H1 (cell line): ENCODE results near the gene LRRC61. TPM values are rescaled to one million over a fixed set of nuclear protein-coding genes. Genes with fewer than 3 reads are reported as not detected.

Experiments used
- CTCF ChIA-PET: fragments of 300-600 bp; sonication (Branson Sonifier 250); formaldehyde crosslinking; loops from one replicate; lab custom pipeline; 2021; ENCODE audit not compliant: partially characterized antibody; lab: Charles Lee
- POLR2A ChIA-PET: fragments of 300-600 bp; sonication (Branson Sonifier 250); formaldehyde crosslinking; loops from one replicate; lab custom pipeline; 2021; ENCODE audit warnings: inconsistent platforms; ENCODE audit not compliant: partially characterized antibody; lab: Charles Lee
- DNase-seq, 2 experiments: peaks; one replicate each; pipeline versions ENCODE4 v3.0.0 to v3.0.0-alpha.2; 2010 to 2022; ENCODE audit warnings: low spot score in 2 of 2, low read depth in 1 of 2, mixed read lengths in 1 of 2
- FAIRE-seq: peaks from 2 replicates; lab custom pipeline; 2011; peaks lifted over from hg19 to GRCh38; lab: Jason Lieb, UNC
- H2AFZ ChIP-seq: 2 replicates; pipeline ENCODE4 v1.8.1; 2012; ENCODE audit warnings: low read length, inconsistent platforms
- H2AK5ac ChIP-seq: 2 replicates; pipeline ENCODE4 v1.6.1; 2013; ENCODE audit warnings: low read depth, low read length
- H2BK120ac ChIP-seq: replicated peaks from 2 replicates; pipeline ENCODE3; 2013; ENCODE audit warnings: low read depth, low read length, inconsistent platforms
- H2BK12ac ChIP-seq: 2 replicates; pipeline ENCODE4 v1.6.1; 2013; ENCODE audit warnings: low read depth, low read length
- H2BK15ac ChIP-seq: 2 replicates; pipeline ENCODE4 v1.6.1; 2013; ENCODE audit warnings: low read length
- H2BK20ac ChIP-seq: 2 replicates; pipeline ENCODE4 v1.6.1; 2013; ENCODE audit warnings: low read length
- H2BK5ac ChIP-seq: 2 replicates; pipeline ENCODE4 v1.6.1; 2013; ENCODE audit warnings: low read depth, low read length
- H3K14ac ChIP-seq: 2 replicates; pipeline ENCODE4 v1.6.1; 2013; ENCODE audit warnings: inconsistent platforms; ENCODE audit not compliant: insufficient read length
- H3K18ac ChIP-seq: 2 replicates; pipeline ENCODE4 v1.6.1; 2013; ENCODE audit warnings: low read length; ENCODE audit errors: extremely low read depth
- H3K23ac ChIP-seq: 2 replicates; pipeline ENCODE4 v1.6.1; 2013; ENCODE audit warnings: inconsistent platforms; ENCODE audit not compliant: insufficient read length
- H3K23me2 ChIP-seq: 2 replicates; pipeline ENCODE4 v1.6.1; 2013; ENCODE audit warnings: low read depth, low read length
- H3K27ac ChIP-seq: 2 replicates; pipeline ENCODE4 v1.6.1; 2011; ENCODE audit warnings: low read depth, low read length, inconsistent platforms
- H3K27me3 ChIP-seq, 4 experiments: replicated peaks in 1 of 4; 1 replicate in 1 of 4; 2 replicates in 3 of 4; pipeline versions ENCODE4 v1.6.1 to v1.8.1; 2011 to 2013; ENCODE audit warnings: low read length in 3 of 4, mild to moderate bottlenecking in 3 of 4, inconsistent platforms in 2 of 4, mixed read lengths in 2 of 4, moderate library complexity in 1 of 4; ENCODE audit not compliant: control insufficient read depth in 3 of 4, insufficient read depth in 3 of 4; ENCODE audit errors: extremely low read depth in 1 of 4
- H3K36me3 ChIP-seq, 4 experiments: 2 replicates each; pipeline versions ENCODE4 v1.6.1 to v1.8.1; 2011 to 2013; ENCODE audit warnings: mild to moderate bottlenecking in 4 of 4, low read length in 3 of 4, moderate library complexity in 2 of 4, control low read depth in 1 of 4, inconsistent platforms in 1 of 4; ENCODE audit not compliant: insufficient read depth in 4 of 4, control insufficient read depth in 2 of 4
- H3K4ac ChIP-seq: replicated peaks from 2 replicates; pipeline ENCODE3; 2013; ENCODE audit warnings: low read length, low read depth, mixed read lengths, inconsistent platforms; ENCODE audit not compliant: insufficient read length
- H3K4me1 ChIP-seq, 4 experiments: replicated peaks in 1 of 4; 1 replicate in 1 of 4; 2 replicates in 3 of 4; pipeline versions ENCODE4 v1.6.1 to v1.8.1; 2011 to 2013; ENCODE audit warnings: low read length in 3 of 4, inconsistent platforms in 2 of 4, mixed read lengths in 1 of 4; ENCODE audit not compliant: insufficient read depth in 4 of 4, control insufficient read depth in 3 of 4
- H3K4me2 ChIP-seq, 2 experiments: 2 replicates each; pipeline versions ENCODE4 v1.6.1 to v1.8.1; 2011 to 2013; ENCODE audit warnings: low read depth in 2 of 2, low read length in 2 of 2, control low read depth in 1 of 2, inconsistent platforms in 1 of 2, mild to moderate bottlenecking in 1 of 2; ENCODE audit not compliant: insufficient read depth in 1 of 2
- H3K4me3 ChIP-seq, 4 experiments: fragments of 200-600, 300-600 bp in 1 of 4; sonication (generic), shearing (Covaris generic), sonication (Bioruptor Twin) in 1 of 4; 2 replicates each; pipeline versions ENCODE4 v1.5.1 to v1.8.1; 2011 to 2016; ENCODE audit warnings: low read length in 4 of 4, low read depth in 3 of 4, control low read depth in 2 of 4, inconsistent platforms in 2 of 4, mild to moderate bottlenecking in 2 of 4, mixed read lengths in 1 of 4, moderate library complexity in 1 of 4; ENCODE audit not compliant: insufficient read depth in 2 of 4; ENCODE audit errors: extremely low read depth in 1 of 4
- H3K56ac ChIP-seq: replicated peaks from 2 replicates; pipeline ENCODE3; 2013; ENCODE audit warnings: low read depth, mild to moderate bottlenecking, mixed read lengths, low read length, inconsistent platforms; ENCODE audit not compliant: insufficient read length
- H3K79me1 ChIP-seq: 2 replicates; pipeline ENCODE4 v1.6.1; 2013; ENCODE audit warnings: low read depth, low read length, control low read depth
- H3K79me2 ChIP-seq, 2 experiments: 2 replicates each; pipeline versions ENCODE4 v1.6.1 to v1.8.1; 2012 to 2013; ENCODE audit warnings: low read length in 2 of 2, mild to moderate bottlenecking in 2 of 2, inconsistent platforms in 1 of 2; ENCODE audit not compliant: insufficient read depth in 2 of 2, control insufficient read depth in 1 of 2
- H3K9ac ChIP-seq, 4 experiments: replicated peaks in 1 of 4; 1 replicate in 1 of 4; 2 replicates in 3 of 4; pipeline versions ENCODE4 v1.6.1 to v1.8.1; 2011 to 2013; ENCODE audit warnings: low read depth in 3 of 4, low read length in 3 of 4, control low read depth in 2 of 4, mild to moderate bottlenecking in 2 of 4, moderate library complexity in 2 of 4, inconsistent platforms in 1 of 4; ENCODE audit errors: extremely low read depth in 1 of 4
- H3K9me3 ChIP-seq, 2 experiments: 2 replicates each; pipeline versions ENCODE4 v1.6.1 to v1.8.1; 2012 to 2013; ENCODE audit warnings: mild to moderate bottlenecking in 2 of 2, moderate library complexity in 2 of 2, control low read depth in 1 of 2, inconsistent platforms in 1 of 2, low read depth in 1 of 2, low read length in 1 of 2, mixed read lengths in 1 of 2; ENCODE audit not compliant: insufficient read depth in 2 of 2
- H4K20me1 ChIP-seq, 2 experiments: replicated peaks in 1 of 2; 2 replicates each; pipeline versions ENCODE3 to v1.8.1; 2011 to 2013; ENCODE audit warnings: inconsistent platforms in 2 of 2, low read length in 2 of 2, mild to moderate bottlenecking in 1 of 2; ENCODE audit not compliant: insufficient read depth in 2 of 2, control insufficient read depth in 1 of 2
- H4K5ac ChIP-seq: 2 replicates; pipeline ENCODE4 v1.6.1; 2013; ENCODE audit warnings: low read length, low read depth, mixed read lengths, inconsistent platforms; ENCODE audit not compliant: insufficient read length
- H4K8ac ChIP-seq: 2 replicates; pipeline ENCODE4 v1.8.0; 2013; ENCODE audit warnings: mild to moderate bottlenecking, moderate library complexity, low read length, inconsistent platforms; ENCODE audit not compliant: insufficient read depth; ENCODE audit errors: extremely low read depth
- H4K91ac ChIP-seq: replicated peaks from 2 replicates; pipeline ENCODE3; 2013; ENCODE audit warnings: low read length, mixed read lengths, inconsistent platforms; ENCODE audit not compliant: insufficient read length
- ASH2L ChIP-seq: fragments of 200-600, 300-600 bp; sonication (generic); IDR thresholded peaks from one replicate; pipeline ENCODE4 v1.7.1; 2017; ENCODE audit warnings: low read length
- CBX8 ChIP-seq: fragments of 300-800, 300-1000 bp; sonication (generic); IDR thresholded peaks from 2 replicates; pipeline ENCODE4 v1.7.1; 2016; ENCODE audit warnings: low read depth, low read length, borderline replicate concordance
- CHD2 ChIP-seq: IDR thresholded peaks from 2 replicates; pipeline ENCODE4 v1.6.1; 2012; ENCODE audit warnings: low read length, improper control_type of control experiment
- GTF2F1 ChIP-seq: IDR thresholded peaks from 2 replicates; pipeline ENCODE4 v1.6.1; 2012; ENCODE audit warnings: low read depth, low read length, improper control_type of control experiment, borderline replicate concordance
- JUN ChIP-seq: IDR thresholded peaks from 2 replicates; pipeline ENCODE4 v1.6.1; 2011; ENCODE audit warnings: low read depth, mild to moderate bottlenecking, improper control_type of control experiment, low read length
- SIRT6 ChIP-seq: IDR thresholded peaks from one replicate; pipeline ENCODE4 v1.7.1; 2012; ENCODE audit warnings: low read length, inconsistent platforms
- SP2 ChIP-seq: IDR thresholded peaks from 2 replicates; pipeline ENCODE4 v1.6.1; 2012; ENCODE audit warnings: mild to moderate bottlenecking, low read length, inconsistent platforms
- TAF7 ChIP-seq: optimal IDR thresholded peaks from 2 replicates; pipeline ENCODE3; 2011; ENCODE audit warnings: low read depth, mild to moderate bottlenecking, inconsistent platforms, low read length, moderate library complexity, borderline replicate concordance
- TBP ChIP-seq: IDR thresholded peaks from 2 replicates; pipeline ENCODE4 v1.6.1; 2011; ENCODE audit warnings: low read depth, low read length, improper control_type of control experiment
- TCF12 ChIP-seq: IDR thresholded peaks from 2 replicates; pipeline ENCODE4 v1.6.1; 2011; ENCODE audit warnings: low read depth, mild to moderate bottlenecking, low read length
- WGBS, 2 experiments: shearing (Covaris generic) in 1 of 2; methylation state at CpG; one replicate each; pipeline versions ENCODE4 v1.1.6 to v1.1.7; 2013 to 2015; ENCODE audit warnings: low lambda C conversion rate in 2 of 2, mixed read lengths in 2 of 2, inconsistent platforms in 1 of 2, low coverage in 1 of 2, missing lambda C conversion rate in 1 of 2; ENCODE audit not compliant: insufficient replicate concordance in 2 of 2, insufficient coverage in 1 of 2, insufficient read length in 1 of 2; ENCODE audit errors: extremely low coverage in 1 of 2, missing lambda C conversion rate in 1 of 2; 5-methylcytosine and 5-hydroxymethylcytosine counted together
- polyA plus RNA-seq, 7 experiments: library from polyadenylated mRNA; depleted of rRNA in 3 of 7; stranded (reverse) in 5 of 7; unstranded in 2 of 7; fragments of >200 nt in 5 of 7; fragments of 200-250 nt in 2 of 7; gene quantifications; 1 replicate in 5 of 7; 2 replicates in 1 of 7; 4 replicates in 1 of 7; pipeline versions ENCODE4 v1.2.1 to v1.2.3, GENCODE V29; 2011 to 2013; ENCODE audit warnings: missing spikeins in 2 of 7, mixed read lengths in 2 of 7
- total RNA-seq: library from RNA; stranded (reverse); fragmentation: NEBNext Ultra II Directional; extraction: Animal tissue kit (Norgen Biotek cat#: 25700); gene quantifications from 2 replicates; pipeline ENCODE4 v1.2.1, GENCODE V29; 2021
- TF ChIP-seq, protein P1 (sequence below): IDR thresholded peaks from 2 replicates; pipeline ENCODE4 v1.6.1; 2012; ENCODE audit warnings: low read length, inconsistent platforms

Gene LRRC61
- total and polyA plus RNA-seq, 2 of the 8 experiments (the other 6 are each of a cell fraction or from before 2014, with no cell fraction given): 0.73 to 44.8 TPM

DNA sequence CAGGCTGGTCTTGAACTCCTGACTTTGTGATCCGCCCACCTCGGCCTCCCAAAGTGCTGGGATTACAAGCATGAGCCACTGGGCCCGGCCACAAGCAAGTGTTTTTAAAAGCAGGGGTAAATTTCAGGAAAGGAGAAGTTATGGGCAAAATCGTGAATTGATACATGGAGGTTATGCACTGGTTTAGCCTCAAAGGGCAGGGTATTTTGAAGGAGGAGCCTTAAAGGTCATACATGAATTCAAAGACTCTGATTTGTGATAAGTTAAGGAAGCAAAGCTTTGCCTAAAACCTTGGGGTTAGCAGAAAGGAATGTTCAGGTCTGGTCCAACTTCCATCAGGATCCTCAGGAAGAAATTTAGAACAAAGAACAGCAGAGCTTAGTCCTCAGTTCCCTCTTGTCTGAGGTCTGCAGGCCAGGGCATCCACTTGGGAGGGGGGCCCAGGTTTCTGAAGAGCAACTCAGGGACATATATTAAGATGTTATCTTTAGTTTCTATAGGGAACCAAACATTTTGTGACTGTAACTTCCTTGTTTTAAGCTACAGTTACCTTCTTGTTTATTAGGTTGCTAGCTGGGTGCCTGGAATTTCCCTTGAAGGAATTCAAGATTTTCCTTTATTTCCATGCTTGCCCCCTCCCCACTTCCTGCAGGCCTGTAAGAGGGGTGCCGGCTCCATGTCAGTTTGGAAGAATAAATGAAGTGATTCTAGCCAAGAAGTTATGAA is 42.7 kb downstream of the LRRC61 start:
- peaks cover 0 to 12% (median 5%) of the 10 kb centered on the region in 4 experiments; a peak in 5 of 8 replicates for H3K36me3 ChIP-seq
- 79% methylated on average over 5 of the region's 5 CpGs; no CpG with 5 or more reads in 1 of the 2 experiments for WGBS, 2 experiments
- H3K79me2 ChIP-seq: peaks cover 7 to 20% of the 10 kb centered on the region in 2 experiments; a peak in 3 of 4 replicates
- peaks cover 11% of the 10 kb centered on the region; the same call in 1 of the 2 replicates for H3K23me2 ChIP-seq
- H4K91ac ChIP-seq: no peak overlapping the region
- peak overlapping the region; percentile 86; the same call in 1 of the 2 replicates for H3K18ac ChIP-seq
- H3K27ac ChIP-seq: peak overlapping the region; percentile 6; the same call in 1 of the 2 replicates
- H2BK15ac ChIP-seq: no peak overlapping the region
- no peak for FAIRE-seq
- 0 out of 2 replicates have a peak overlapping the region, but pooled peaks have one; percentile 48 for H2BK20ac ChIP-seq
- no peak overlapping the region for H2AFZ ChIP-seq
- peaks cover 6% of the 10 kb centered on the region for H3K79me1 ChIP-seq
- H3K56ac ChIP-seq: no peak overlapping the region
- no peaks in the 10 kb centered on the region for H3K9me3 ChIP-seq
- H3K4me1 ChIP-seq: peaks cover 18 to 35% (median 23%) of the 10 kb centered on the region in 4 experiments
- H3K4me2 ChIP-seq: no peak overlapping the region
- H4K5ac ChIP-seq: no peak overlapping the region
- no peak overlapping the region for H3K4ac ChIP-seq
- H2BK5ac ChIP-seq: peak overlapping the region; percentile 83; the same call in 1 of the 2 replicates
- peaks cover 2% of the 10 kb centered on the region in 2 experiments for H4K20me1 ChIP-seq
- no peak overlapping the region for H3K4me3 ChIP-seq
- ChIA-PET POLR2A (interaction anchor here (1.0 to 7.6 kb wide), 11 partner anchors 10 to 47 kb away, joined by 3 to 116 read pairs (median 5); partner anchors contain the start of gene RARRES2), CTCF (interaction anchor here (0.8 to 1.9 kb wide), 11 partner anchors 11 to 80 kb away, joined by 3 to 7 read pairs (median 4); no protein-coding TSS in a partner anchor)
- no peaks in the 10 kb centered on the region for H3K27me3 ChIP-seq
- no peak overlapping the region for H3K14ac ChIP-seq
- DNase-seq: no peak
- no peak overlapping the region for H2BK120ac ChIP-seq
- no peak overlapping the region for H4K8ac ChIP-seq
- H2BK12ac ChIP-seq: peak overlapping the region; percentile 90
- H3K9ac ChIP-seq: no peak overlapping the region; a peak in 1 of 7 replicates
- H3K23ac ChIP-seq: no peak overlapping the region
- no peak overlapping the region for H2AK5ac ChIP-seq
- no peak for TF ChIP-seq CHD2
- TF ChIP-seq TBP: no peak
- TF ChIP-seq SIRT6: no peak
- TF ChIP-seq SP2: no peak
- TF ChIP-seq TAF7: no peak
- no peak for TF ChIP-seq ASH2L
- no peak for TF ChIP-seq GTF2F1
- no peak for TF ChIP-seq TCF12
- TF ChIP-seq, protein P1, sequence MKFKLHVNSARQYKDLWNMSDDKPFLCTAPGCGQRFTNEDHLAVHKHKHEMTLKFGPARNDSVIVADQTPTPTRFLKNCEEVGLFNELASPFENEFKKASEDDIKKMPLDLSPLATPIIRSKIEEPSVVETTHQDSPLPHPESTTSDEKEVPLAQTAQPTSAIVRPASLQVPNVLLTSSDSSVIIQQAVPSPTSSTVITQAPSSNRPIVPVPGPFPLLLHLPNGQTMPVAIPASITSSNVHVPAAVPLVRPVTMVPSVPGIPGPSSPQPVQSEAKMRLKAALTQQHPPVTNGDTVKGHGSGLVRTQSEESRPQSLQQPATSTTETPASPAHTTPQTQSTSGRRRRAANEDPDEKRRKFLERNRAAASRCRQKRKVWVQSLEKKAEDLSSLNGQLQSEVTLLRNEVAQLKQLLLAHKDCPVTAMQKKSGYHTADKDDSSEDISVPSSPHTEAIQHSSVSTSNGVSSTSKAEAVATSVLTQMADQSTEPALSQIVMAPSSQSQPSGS: no peak
- no peak for TF ChIP-seq CBX8
- TF ChIP-seq JUN: no peak
